AG04450 (cell line): ENCODE measurements around the gene CLTRN. TPM values are rescaled to one million over a fixed set of nuclear protein-coding genes. Genes with fewer than 3 reads are reported as not detected.

Experiments used
- CTCF ChIA-PET: fragments of 300-600, 350-600 bp; formaldehyde crosslinking; extraction: SDS; loops from one replicate; lab custom pipeline; 2022; ENCODE audit warnings: antibody characterized with exemption, inconsistent platforms; lab: Charles Lee
- POLR2A ChIA-PET: fragments of 350-600 bp; formaldehyde crosslinking; extraction: SDS; loops from one replicate; lab custom pipeline; 2021; ENCODE audit warnings: antibody characterized with exemption, inconsistent platforms; lab: Yijun Ruan, JAX
- DNase-seq: peaks from one replicate; pipeline ENCODE4 v3.0.0-alpha.2; 2011; ENCODE audit warnings: low read depth, low spot score
- H3K27ac ChIP-seq: one replicate; pipeline ENCODE4 v1.5.1; 2012; ENCODE audit warnings: low read depth, low read length, control low read depth
- H3K27me3 ChIP-seq: one replicate; pipeline ENCODE4 v1.6.0; 2012; ENCODE audit warnings: low read length; ENCODE audit not compliant: control insufficient read depth, insufficient read depth
- H3K4me3 ChIP-seq: 2 replicates; pipeline ENCODE4 v1.5.1; 2011; ENCODE audit warnings: mild to moderate bottlenecking, low read depth, low read length, control low read depth
- H3K9me3 ChIP-seq: 2 replicates; pipeline ENCODE4 v1.5.1; 2012; ENCODE audit warnings: low read length; ENCODE audit not compliant: control insufficient read depth, insufficient read depth
- CTCF ChIP-seq: IDR thresholded peaks from 2 replicates; pipeline ENCODE4 v1.5.1; 2011; ENCODE audit warnings: low read depth, low read length, control low read depth, inconsistent platforms
- polyA plus RNA-seq: library from polyadenylated mRNA; depleted of rRNA; stranded (reverse); fragments of >200 nt; gene quantifications from 2 replicates; pipeline ENCODE4 v1.2.3, GENCODE V29; 2011

Gene CLTRN
- polyA plus RNA-seq, 1 experiment, result 0.29 TPM

GRCh38 chrX:15600745-15601144 is 63.9 kb downstream of the CLTRN start, which contains the start of gene ACE2:
Gene ACE2 (minus strand): TSS chrX:15600960. CDS start chrX:15600911, 49 bp downstream.
- Histone ChIP-seq H3K9me3 (no peaks in the 10 kb centered on the region), H3K27ac (no peak within 1 kb of the TSS), H3K27me3 (no peaks in the 10 kb centered on the region), H3K4me3 (no peak within 1 kb of the TSS)
- TF ChIP-seq CTCF, result no peak
- ChIA-PET CTCF (no interaction called here), POLR2A (no interaction called here)
- DNase-seq, result no peak

GRCh38 chrX:15600049-15600448 is 64.6 kb downstream of the CLTRN start:
- no peak for DNase-seq
- Histone ChIP-seq H3K9me3 (no peaks in the 10 kb centered on the region), H3K4me3 (no peak overlapping the region), H3K27me3 (no peaks in the 10 kb centered on the region), H3K27ac (no peak overlapping the region)
- CTCF ChIA-PET, result no interaction called here
- no peak for TF ChIP-seq CTCF
- POLR2A ChIA-PET, result no interaction called here

- no peaks in the 10 kb centered on the region for H3K27me3 ChIP-seq
- ChIA-PET POLR2A (no interaction called here), CTCF (no interaction called here)
- H3K4me3 ChIP-seq, result no peak overlapping the region
- no peak for DNase-seq
- H3K27ac ChIP-seq, result no peak overlapping the region
- H3K9me3 ChIP-seq, result no peaks in the 10 kb centered on the region
- no peak for TF ChIP-seq CTCF
Measured at GRCh38 chrX:15599461-15599860, 65.1 kb downstream of the CLTRN start.

GRCh38 chrX:15598026-15598425 is 66.6 kb downstream of the CLTRN start:
- H3K27ac ChIP-seq, result no peak overlapping the region
- CTCF ChIA-PET, result no interaction called here
- no peak overlapping the region for H3K4me3 ChIP-seq
- DNase-seq, result no peak
- no peak for TF ChIP-seq CTCF
- POLR2A ChIA-PET, result no interaction called here
- no peaks in the 10 kb centered on the region for H3K9me3 ChIP-seq
- H3K27me3 ChIP-seq, result no peaks in the 10 kb centered on the region

- H3K27me3 ChIP-seq, result no peaks in the 10 kb centered on the region
- ChIA-PET POLR2A (no interaction called here), CTCF (no interaction called here)
- H3K4me3 ChIP-seq, result no peak overlapping the region
- TF ChIP-seq CTCF, result 0 out of 2 replicates have a peak, but pooled peaks have one; percentile 2
- H3K27ac ChIP-seq, result no peak overlapping the region
- no peaks in the 10 kb centered on the region for H3K9me3 ChIP-seq
- DNase-seq, result no peak
Measured at GRCh38 chrX:15594371-15594770, 70.2 kb downstream of the CLTRN start.
